SH-SY5Y (cell line): ENCODE measurements around the gene PAAF1.

Experiments used
- GATA2 ChIP-seq: IDR thresholded peaks from 2 replicates; pipeline ENCODE4 v1.6.1; 2011; ENCODE audit warnings: mild to moderate bottlenecking, low read depth, low read length
- GATA3 ChIP-seq: IDR thresholded peaks from 2 replicates; pipeline ENCODE4 v1.6.1; 2011; ENCODE audit warnings: low read depth, mild to moderate bottlenecking, low read length, moderate library complexity

DNA sequence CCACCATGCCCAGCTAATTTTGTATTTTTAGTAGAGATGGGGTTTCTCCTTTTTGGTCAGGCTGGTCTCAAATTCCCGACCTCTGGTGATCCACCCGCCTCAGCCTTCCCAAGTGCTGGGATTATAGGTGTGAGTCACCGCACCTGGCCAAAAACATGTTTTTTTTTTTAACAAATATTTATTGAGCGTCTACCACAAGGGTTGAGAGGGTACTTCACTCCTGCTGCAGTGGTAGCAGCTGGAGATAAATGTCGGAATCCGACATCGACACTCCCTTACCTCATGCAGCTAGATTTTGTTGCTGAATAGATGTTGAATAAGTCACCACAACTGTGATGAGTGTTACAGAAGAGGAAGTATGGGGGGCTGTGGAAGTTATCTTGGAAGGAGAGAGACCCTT, 75.0 kb downstream of the PAAF1 start:
- TF ChIP-seq GATA2 (no peak), GATA3 (no peak)
